ENCODE data around the gene TOR2A. TPM values are rescaled to one million over a fixed set of nuclear protein-coding genes. Genes with fewer than 3 reads are reported as not detected.

Gene TOR2A
- total and polyA plus RNA-seq, 2 donors (not counting 3 experiments of a cell fraction or from before 2014, with no cell fraction given), result 19.3 to 23.9 TPM

DNA sequence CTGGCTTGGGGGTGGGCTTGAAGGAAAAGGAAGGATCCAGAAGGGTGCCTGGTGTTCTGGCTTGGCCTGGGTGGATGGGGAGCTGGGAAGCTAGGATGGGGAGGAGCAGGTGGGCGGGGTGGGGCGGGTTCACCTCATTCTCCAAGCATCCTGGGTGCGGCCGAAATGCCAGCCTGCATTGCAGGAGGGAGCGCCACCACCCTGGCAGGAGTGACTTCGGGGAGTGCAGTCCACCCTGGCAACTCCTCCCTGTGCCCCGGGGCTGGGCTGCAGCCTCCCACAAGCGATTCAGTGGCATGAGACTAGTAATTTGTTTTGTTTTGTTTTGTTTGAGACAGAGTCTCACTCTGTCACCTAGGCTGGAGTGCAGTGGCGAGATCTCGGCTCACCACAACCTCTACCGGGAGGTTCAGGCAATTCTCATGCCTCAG, 13.7 kb downstream of the TOR2A start:
- no TSS peak for BruUV-seq (replicated peaks)
- intact Hi-C loops (cut with micrococcal nuclease), result no loop called here
- FAIRE-seq, result no peak

More for the DNA sequence above, 13.7 kb downstream of the TOR2A start:
- H3K36me3 ChIP-seq (ENCODE audit: control insufficient read depth in 2 of 2, extremely low read depth in 1 of 2, insufficient read depth in 2 of 2, low read length in 2 of 2), result no peaks in the 10 kb centered on the region
- H3K79me2 ChIP-seq (ENCODE audit: control insufficient read depth, insufficient read depth, low read length), result no peaks in the 10 kb centered on the region
- TF ChIP-seq, protein P1, sequence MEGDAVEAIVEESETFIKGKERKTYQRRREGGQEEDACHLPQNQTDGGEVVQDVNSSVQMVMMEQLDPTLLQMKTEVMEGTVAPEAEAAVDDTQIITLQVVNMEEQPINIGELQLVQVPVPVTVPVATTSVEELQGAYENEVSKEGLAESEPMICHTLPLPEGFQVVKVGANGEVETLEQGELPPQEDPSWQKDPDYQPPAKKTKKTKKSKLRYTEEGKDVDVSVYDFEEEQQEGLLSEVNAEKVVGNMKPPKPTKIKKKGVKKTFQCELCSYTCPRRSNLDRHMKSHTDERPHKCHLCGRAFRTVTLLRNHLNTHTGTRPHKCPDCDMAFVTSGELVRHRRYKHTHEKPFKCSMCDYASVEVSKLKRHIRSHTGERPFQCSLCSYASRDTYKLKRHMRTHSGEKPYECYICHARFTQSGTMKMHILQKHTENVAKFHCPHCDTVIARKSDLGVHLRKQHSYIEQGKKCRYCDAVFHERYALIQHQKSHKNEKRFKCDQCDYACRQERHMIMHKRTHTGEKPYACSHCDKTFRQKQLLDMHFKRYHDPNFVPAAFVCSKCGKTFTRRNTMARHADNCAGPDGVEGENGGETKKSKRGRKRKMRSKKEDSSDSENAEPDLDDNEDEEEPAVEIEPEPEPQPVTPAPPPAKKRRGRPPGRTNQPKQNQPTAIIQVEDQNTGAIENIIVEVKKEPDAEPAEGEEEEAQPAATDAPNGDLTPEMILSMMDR (IDR thresholded peaks at IDR 0.05; ENCODE audit: extremely low read depth in 1 of 2, insufficient read depth in 1 of 2, low read depth in 1 of 2, low read length in 2 of 2), result no peak
- no peak for TF ChIP-seq JUN (IDR thresholded peaks at IDR 0.05; ENCODE audit: borderline replicate concordance, insufficient read depth, insufficient read length, low read depth)
- TF ChIP-seq FOS (IDR thresholded peaks at IDR 0.05; ENCODE audit: borderline replicate concordance, insufficient read depth, low read length), result no peak
- no peak for TF ChIP-seq POLR2A (IDR thresholded peaks at IDR 0.05; ENCODE audit: low read depth, low read length)
- TF ChIP-seq GATA2 (IDR thresholded peaks at IDR 0.05; ENCODE audit: insufficient read depth, insufficient read length, low read depth, low read length), result no peak
- no peak for TF ChIP-seq MYC (IDR thresholded peaks at IDR 0.05; ENCODE audit: low read depth, low read length)
- TF ChIP-seq EZH2 (IDR thresholded peaks at IDR 0.05; ENCODE audit: borderline replicate concordance, low read depth, low read length, severe bottlenecking), result no peak
- TF ChIP-seq, protein P2, sequence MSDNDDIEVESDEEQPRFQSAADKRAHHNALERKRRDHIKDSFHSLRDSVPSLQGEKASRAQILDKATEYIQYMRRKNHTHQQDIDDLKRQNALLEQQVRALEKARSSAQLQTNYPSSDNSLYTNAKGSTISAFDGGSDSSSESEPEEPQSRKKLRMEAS (IDR thresholded peaks at IDR 0.05; ENCODE audit: insufficient read depth, insufficient read length), result no peak
- TF ChIP-seq POLR2AphosphoS5 (IDR thresholded peaks at IDR 0.05; ENCODE audit: insufficient read depth, low read depth, low read length), result no peak
- H3K27me3 ChIP-seq (ENCODE audit: control insufficient read depth in 2 of 2, insufficient read depth in 2 of 2, low read length in 2 of 2), result no peaks in the 10 kb centered on the region
- dilution Hi-C loops (cut with MboI; ENCODE audit: extremely low pct_ligation_motif_present, low sequenced_read_pairs), result no loop called here
- DNase-seq (ENCODE audit: low read depth, low spot score), result no peak
- POLR2A ChIA-PET, result no interaction called here
- no peak overlapping the region for H3K9ac ChIP-seq (replicated peaks; ENCODE audit: extremely low read depth, insufficient read depth, low read length)
- no peak overlapping the region for H3K27ac ChIP-seq (ENCODE audit: insufficient read depth, low read depth, low read length)
- CTCF ChIA-PET, result interaction anchor here (1.4 kb wide), 1 partner anchor 13 kb away, joined by 5 read pairs; the partner anchor contains the start of gene TOR2A
- H3K4me3 ChIP-seq (replicated peaks in 1 of 3; ENCODE audit: insufficient read depth in 1 of 3, low read depth in 1 of 3, low read length in 3 of 3), result no peak overlapping the region
- H3K9me3 ChIP-seq (replicated peaks; ENCODE audit: control insufficient read depth, insufficient read depth, low read length), result no peaks in the 10 kb centered on the region
- no peaks in the 10 kb centered on the region for H3K9me1 ChIP-seq (replicated peaks; ENCODE audit: control insufficient read depth, extremely low read depth, insufficient read depth, low read length)
- no peak overlapping the region for H3K4me2 ChIP-seq (ENCODE audit: insufficient read depth, low read length)
- H2AFZ ChIP-seq (ENCODE audit: low read depth, low read length), result no peak overlapping the region
- H4K20me1 ChIP-seq (replicated peaks; ENCODE audit: control insufficient read depth, extremely low read depth, insufficient read depth, low read length), result no peaks in the 10 kb centered on the region
- no peaks in the 10 kb centered on the region for H3K4me1 ChIP-seq (ENCODE audit: control insufficient read depth, extremely low read depth, insufficient read depth, low read length)

Measured in endothelial cell of umbilical vein (primary cell).